Activated CD4-positive, alpha-beta T cell treated with anti-CD3 and anti-CD28 coated beads, Interleukin-2, amount 10 ng/mL, durations not matched to agents 24 days and 14 days (primary cell): Measurements from ENCODE around the gene MX1. TPM values are rescaled to one million over a fixed set of nuclear protein-coding genes. Genes with fewer than 3 reads are reported as not detected.
"Not testable (repeated sequence)": the region's sequence is repeated elsewhere in the genome, so short reads cannot be mapped to it uniquely, and the experiment has no call there.

ENCODE experiments used
- DNase-seq: peaks from one replicate; pipeline ENCODE4 v3.0.0; 2022
- H3K27ac Mint-ChIP-seq: one replicate; pipeline ENCODE4 v1.8.0; 2022; ENCODE audit warnings: mild to moderate bottlenecking, mixed read lengths
- H3K27me3 Mint-ChIP-seq: one replicate; pipeline ENCODE4 v1.8.0; 2022; ENCODE audit warnings: mixed read lengths
- H3K36me3 Mint-ChIP-seq: one replicate; pipeline ENCODE4 v1.8.0; 2022; ENCODE audit warnings: low read depth, mild to moderate bottlenecking, mixed read lengths
- H3K4me1 Mint-ChIP-seq: one replicate; pipeline ENCODE4 v1.8.0; 2021; ENCODE audit warnings: mixed read lengths
- H3K4me3 Mint-ChIP-seq: one replicate; pipeline ENCODE4 v1.8.0; 2022; ENCODE audit warnings: mild to moderate bottlenecking, moderate library complexity, mixed read lengths
- H3K9me3 Mint-ChIP-seq: one replicate; pipeline ENCODE4 v1.8.0; 2021; ENCODE audit warnings: mixed read lengths
- intact Hi-C: fragments of 100-400 bp; cut with micrococcal nuclease; formaldehyde crosslinking; loops from one replicate; pipeline ENCODE4 v1.15.1; 2023
- total RNA-seq: library from RNA; stranded (reverse); gene quantifications from 2 replicates; pipeline ENCODE4 v1.2.3, GENCODE V29; 2022

Gene MX1
- total RNA-seq, 1 donor from 2014 or later, result 88.8 TPM

DNA sequence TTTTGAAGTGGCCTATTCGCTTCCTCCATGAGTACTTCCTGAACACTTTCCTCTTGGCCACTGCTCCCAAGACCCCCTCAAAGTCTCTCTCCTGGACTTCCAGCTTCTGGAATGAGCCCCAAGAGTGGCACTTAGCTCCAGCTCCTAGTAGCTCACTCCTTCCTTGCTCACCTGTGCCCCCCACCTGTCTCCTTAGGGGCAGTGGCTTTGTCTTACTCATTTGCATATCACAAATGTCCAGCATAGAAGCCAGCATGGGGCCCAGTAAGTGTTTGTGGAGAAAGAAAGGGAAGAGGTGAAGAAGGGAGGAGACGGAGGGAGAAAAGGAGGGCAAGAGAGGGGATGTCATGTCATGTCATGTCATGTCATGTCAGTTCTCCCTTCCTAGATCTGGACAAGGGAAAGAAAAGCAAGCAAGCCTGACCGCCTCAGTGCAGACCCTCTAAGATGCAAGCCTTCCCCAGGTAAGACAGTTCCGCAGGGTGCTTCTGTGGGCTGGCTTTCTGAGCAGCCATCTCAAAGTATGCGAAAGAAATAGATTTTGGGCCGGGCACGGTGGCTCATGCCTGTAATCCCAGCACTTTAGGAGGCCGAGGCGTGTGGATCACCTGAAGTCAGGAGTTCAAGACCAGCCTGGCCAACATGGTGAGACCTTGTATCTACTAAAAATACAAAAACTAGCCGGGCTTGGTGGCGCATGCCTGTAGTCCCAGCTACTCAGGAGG lies 6.9 kb upstream of the MX1 start:
- H3K9me3 Mint-ChIP-seq, result peaks cover 6% of the 10 kb centered on the region
- peak overlapping the region; percentile 32 for H3K27ac Mint-ChIP-seq
- DNase-seq, result no peak
- H3K36me3 Mint-ChIP-seq, result peaks cover 2% of the 10 kb centered on the region
- H3K27me3 Mint-ChIP-seq, result peaks cover 10% of the 10 kb centered on the region
- H3K4me3 Mint-ChIP-seq, result peak overlapping the region; percentile 27
- intact Hi-C loops, result no loop called here
- H3K4me1 Mint-ChIP-seq, result peaks cover 41% of the 10 kb centered on the region

DNA sequence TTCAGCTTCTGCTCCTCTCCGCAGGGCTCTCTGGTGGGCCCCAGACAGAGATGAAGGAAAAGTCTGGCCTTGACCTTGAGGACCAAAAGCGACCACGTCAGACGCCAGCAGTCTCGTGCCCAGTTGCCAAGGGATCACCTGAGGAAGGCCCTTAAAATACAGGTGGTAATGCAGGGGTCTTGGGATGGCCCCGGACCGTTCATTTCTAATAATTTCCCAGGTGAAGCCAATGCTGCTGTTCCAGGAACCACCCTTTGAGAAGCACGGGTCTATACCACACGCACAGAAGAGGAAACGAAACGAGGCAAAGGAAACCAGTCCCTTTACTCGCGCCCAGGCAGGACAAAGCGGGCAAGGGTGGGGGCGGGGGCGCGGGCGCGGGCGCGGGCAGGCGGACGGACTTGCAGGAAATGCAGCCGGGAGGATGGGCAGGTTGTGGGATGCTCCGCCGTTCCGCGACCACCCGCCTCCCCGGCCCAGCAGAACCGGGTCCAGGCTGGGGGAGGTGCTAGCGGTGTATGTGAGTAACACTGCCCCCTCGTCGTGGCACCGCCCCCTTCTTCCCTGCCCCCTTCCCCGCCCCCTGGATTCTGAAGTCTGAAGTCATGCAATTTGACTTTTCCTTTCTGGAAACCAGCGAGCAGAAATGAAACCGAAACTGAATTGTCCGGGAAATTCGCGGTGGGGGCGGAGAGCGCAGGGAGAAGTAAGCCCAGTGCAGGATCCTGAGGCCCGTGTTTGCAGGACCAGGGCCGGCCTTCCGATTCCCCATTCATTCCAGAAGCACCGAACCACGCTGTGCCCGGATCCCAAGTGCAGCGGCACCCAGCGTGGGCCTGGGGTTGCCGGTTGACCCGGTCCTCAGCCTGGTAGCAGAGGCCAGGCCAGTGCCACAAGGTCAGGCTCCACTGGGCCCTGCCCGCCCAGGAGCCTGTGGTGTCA lies 5.8 kb upstream of the MX1 start:
- intact Hi-C loops, result loop anchor here (10.0 kb wide), 1 partner anchor 815 kb away; no protein-coding TSS in a partner anchor
- Mint-ChIP-seq H3K4me3 (peak overlapping the region; percentile 86), H3K4me1 (peaks cover 52% of the 10 kb centered on the region), H3K9me3 (peaks cover 5% of the 10 kb centered on the region), H3K36me3 (peaks cover 3% of the 10 kb centered on the region), H3K27me3 (peaks cover 2% of the 10 kb centered on the region), H3K27ac (peak overlapping the region; percentile 86)
- peak; percentile 89 for DNase-seq

DNA sequence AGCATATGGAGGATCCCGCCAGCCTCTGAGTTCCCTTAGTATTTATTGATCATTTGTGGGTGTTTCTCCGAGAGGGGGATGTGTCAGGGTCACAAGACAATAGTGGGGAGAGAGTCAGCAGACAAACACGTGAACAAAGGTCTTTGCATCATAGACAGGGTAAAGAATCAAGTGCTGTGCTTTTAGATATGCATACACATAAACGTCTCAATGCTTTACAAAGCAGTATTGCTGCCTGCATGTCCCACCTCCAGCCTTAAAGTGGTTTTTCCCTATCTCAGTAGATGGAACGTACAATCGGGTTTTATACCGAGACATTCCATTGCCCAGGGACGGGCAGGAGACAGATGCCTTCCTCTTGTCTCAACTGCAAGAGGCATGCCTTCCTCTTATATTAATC lies 5.0 kb upstream of the MX1 start:
- peak overlapping the region; percentile 86 for H3K27ac Mint-ChIP-seq
- not testable (repeated sequence) for H3K27me3 Mint-ChIP-seq, DNase-seq, H3K36me3 Mint-ChIP-seq, H3K9me3 Mint-ChIP-seq
- H3K4me1 Mint-ChIP-seq, result peaks cover 57% of the 10 kb centered on the region
- intact Hi-C loops, result loop anchor here (10.0 kb wide), 1 partner anchor 814 kb away; no protein-coding TSS in a partner anchor
- H3K4me3 Mint-ChIP-seq, result peak overlapping the region; percentile 86

DNA sequence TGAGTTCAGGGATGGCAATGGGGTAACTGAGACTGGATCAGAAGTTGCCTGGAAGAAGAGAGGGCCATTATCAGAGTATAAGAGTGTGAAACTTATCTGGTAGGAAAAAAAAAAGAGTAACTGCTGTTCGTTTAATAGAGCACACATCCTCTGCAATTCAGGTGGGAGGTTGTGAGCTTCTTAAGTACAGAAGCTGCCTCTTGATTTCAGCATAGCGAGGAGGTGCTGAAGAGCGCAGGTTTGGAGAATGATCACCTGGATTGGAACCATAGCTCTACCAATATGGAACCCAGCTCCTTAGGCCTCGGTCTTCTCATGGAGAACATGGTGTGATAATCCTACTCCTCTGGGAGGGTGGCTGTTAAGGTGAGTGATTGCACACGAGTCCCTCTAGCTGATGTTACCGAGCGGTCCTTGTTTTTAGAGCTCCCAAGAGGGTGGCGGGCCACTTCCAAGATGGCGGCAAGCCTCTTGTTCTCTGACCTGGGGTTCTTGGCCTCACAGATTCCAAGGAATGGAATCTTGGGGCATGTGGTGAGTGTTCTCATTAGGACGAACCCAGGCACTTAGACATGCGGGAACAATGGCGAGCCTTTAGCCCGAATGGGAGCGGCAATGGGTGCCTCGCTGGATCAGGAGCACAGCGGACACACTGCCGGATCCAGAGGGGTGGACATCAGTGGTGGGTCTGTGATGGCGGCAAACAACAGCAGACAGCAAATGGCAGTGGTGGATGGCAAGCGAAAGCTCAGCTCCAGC lies 3.3 kb upstream of the MX1 start:
- H3K27ac Mint-ChIP-seq, result peak overlapping the region; percentile 48
- no peaks in the 10 kb centered on the region for H3K27me3 Mint-ChIP-seq
- peak overlapping the region; percentile 20 for H3K4me3 Mint-ChIP-seq
- no peaks in the 10 kb centered on the region for H3K9me3 Mint-ChIP-seq
- no peak for DNase-seq
- intact Hi-C loops, result loop anchor here (10.0 kb wide), 1 partner anchor 812 kb away; no protein-coding TSS in a partner anchor
- H3K4me1 Mint-ChIP-seq, result peaks cover 65% of the 10 kb centered on the region
- H3K36me3 Mint-ChIP-seq, result peaks cover 13% of the 10 kb centered on the region

DNA sequence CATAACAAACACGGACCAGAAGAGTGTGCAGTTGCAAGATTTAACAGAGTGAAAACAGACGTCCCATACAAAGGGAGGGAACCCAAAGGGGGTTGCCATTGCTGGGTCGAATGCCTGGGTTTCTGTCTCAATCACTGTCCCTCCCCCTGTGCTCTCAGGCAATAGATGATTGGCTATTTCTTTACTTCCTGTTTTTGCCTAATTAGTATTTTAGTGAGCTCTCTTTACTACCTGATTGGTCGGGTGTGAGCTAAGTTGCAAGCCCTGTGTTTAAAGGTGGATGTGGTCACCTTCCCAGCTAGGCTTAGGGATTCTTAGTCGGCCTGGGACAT lies 2.8 kb upstream of the MX1 start:
- H3K36me3 Mint-ChIP-seq, result peaks cover 19% of the 10 kb centered on the region
- peak overlapping the region; percentile 98 for H3K27ac Mint-ChIP-seq
- H3K4me3 Mint-ChIP-seq, DNase-seq, H3K27me3 Mint-ChIP-seq, H3K9me3 Mint-ChIP-seq: not testable (repeated sequence)
- peaks cover 71% of the 10 kb centered on the region for H3K4me1 Mint-ChIP-seq
- intact Hi-C loops, result loop anchor here (10.0 kb wide), 1 partner anchor 812 kb away; no protein-coding TSS in a partner anchor

DNA sequence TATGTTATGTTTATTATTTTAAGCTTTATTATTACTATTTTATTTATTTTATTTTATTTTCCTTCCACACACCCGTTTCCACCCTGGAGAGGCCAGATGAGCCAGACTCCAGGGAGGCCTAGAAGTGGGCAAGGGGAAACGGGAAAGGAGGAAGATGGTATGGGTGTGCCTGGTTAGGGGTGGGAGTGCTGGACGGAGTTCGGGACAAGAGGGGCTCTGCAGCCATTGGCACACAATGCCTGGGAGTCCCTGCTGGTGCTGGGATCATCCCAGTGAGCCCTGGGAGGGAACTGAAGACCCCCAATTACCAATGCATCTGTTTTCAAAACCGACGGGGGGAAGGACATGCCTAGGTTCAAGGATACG lies 468 bp upstream of the MX1 start:
- Mint-ChIP-seq H3K9me3 (no peaks in the 10 kb centered on the region), H3K36me3 (peaks cover 36% of the 10 kb centered on the region), H3K27ac (peak overlapping the region; percentile 98), H3K4me3 (peak overlapping the region; percentile 97), H3K4me1 (peaks cover 80% of the 10 kb centered on the region), H3K27me3 (no peaks in the 10 kb centered on the region)
- no peak for DNase-seq
- intact Hi-C loops, result loop anchor here (5.0 to 10.0 kb wide), 2 partner anchors 577 to 809 kb away; no protein-coding TSS in a partner anchor

DNA sequence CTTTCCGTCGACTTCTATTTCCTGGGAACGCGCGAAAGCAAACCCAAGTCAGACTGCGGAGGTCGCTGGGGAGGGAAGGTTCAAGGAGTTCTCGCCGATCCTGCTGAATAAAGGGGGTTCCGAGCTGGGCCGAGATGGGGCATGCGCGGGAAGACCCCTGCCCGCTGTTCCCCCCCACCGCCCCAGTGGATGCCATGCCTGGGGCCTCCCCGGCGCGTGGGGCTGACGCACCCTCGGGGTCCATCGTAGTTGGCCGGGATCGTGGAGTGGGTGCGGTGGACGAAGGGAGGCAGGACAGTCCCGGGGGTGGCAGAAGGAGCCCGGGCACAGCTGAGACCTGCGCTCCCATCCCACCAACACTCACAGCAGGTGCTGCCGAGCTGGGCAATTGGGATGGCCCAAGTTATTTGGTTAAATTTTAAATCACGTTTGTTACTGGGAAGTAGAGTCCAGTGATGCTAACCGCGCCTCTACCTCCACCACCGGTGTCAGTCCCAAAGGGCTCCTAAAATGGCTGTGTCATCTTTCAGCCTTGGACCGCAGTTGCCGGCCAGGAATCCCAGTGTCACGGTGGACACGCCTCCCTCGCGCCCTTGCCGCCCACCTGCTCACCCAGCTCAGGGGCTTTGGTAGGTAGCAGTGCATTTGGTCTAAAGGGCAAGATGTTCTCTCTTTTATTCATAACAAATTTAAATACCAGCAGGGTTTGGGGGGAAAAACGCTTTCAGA lies 801 bp downstream of the MX1 start:
- no peaks in the 10 kb centered on the region for H3K9me3 Mint-ChIP-seq
- H3K4me3 Mint-ChIP-seq, result peak overlapping the region; percentile 97
- DNase-seq, result peak; percentile 69
- peaks cover 76% of the 10 kb centered on the region for H3K4me1 Mint-ChIP-seq
- intact Hi-C loops, result loop anchor here (2.0 to 10.0 kb wide), 3 partner anchors 64 to 808 kb away; partner anchors contain the start of gene MX2
- peak overlapping the region; percentile 98 for H3K27ac Mint-ChIP-seq
- H3K36me3 Mint-ChIP-seq, result peaks cover 46% of the 10 kb centered on the region
- H3K27me3 Mint-ChIP-seq, result no peaks in the 10 kb centered on the region

DNA sequence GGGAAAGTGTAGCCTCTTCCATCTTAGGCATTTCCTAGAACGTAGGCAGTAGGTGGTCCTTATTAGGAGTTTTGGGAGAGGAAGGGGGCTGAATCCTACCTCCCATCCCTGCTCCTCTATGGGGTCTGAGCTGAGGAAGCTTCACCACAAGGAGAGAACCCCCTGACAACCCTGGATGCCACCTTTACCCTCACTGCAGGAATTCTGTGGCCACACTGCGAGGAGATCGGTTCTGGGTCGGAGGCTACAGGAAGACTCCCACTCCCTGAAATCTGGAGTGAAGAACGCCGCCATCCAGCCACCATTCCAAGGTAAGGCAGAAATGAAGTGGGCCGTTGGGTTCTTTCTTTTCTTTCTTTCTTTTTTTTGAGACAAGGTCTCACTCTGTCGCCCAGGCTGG lies 1.5 kb downstream of the MX1 start:
- H3K27me3 Mint-ChIP-seq, result no peaks in the 10 kb centered on the region
- intact Hi-C loops, result loop anchor here (2.0 to 10.0 kb wide), 3 partner anchors 65 to 807 kb away; partner anchors contain the start of gene MX2
- H3K36me3 Mint-ChIP-seq, result peaks cover 54% of the 10 kb centered on the region
- H3K27ac Mint-ChIP-seq, result peak overlapping the region; percentile 98
- H3K9me3 Mint-ChIP-seq, result no peaks in the 10 kb centered on the region
- H3K4me1 Mint-ChIP-seq, result peaks cover 71% of the 10 kb centered on the region
- peak overlapping the region; percentile 97 for H3K4me3 Mint-ChIP-seq
- DNase-seq, result no peak

DNA sequence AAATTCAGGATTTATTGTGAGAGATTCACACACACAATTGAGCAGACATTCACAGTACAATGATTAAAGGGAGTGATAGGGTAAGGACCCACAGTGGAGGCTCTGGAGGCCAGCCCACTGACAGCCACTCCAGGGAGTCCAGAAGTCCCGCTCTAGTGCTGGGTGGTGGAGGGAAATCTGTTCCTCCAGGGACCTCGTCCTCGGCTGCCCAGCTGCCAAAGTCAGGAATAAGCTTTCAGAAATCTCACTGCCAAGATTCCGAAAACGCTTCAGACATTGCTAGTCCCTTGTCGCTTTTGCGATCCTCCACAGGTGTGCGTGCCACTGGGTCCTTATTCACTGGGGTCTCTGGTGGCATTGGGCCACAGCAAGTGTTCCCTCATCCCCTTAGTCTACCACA lies 2.3 kb downstream of the MX1 start:
- DNase-seq, result no peak
- Mint-ChIP-seq H3K36me3 (peaks cover 59% of the 10 kb centered on the region), H3K9me3 (no peaks in the 10 kb centered on the region), H3K4me1 (peaks cover 71% of the 10 kb centered on the region), H3K27ac (peak overlapping the region; percentile 98), H3K27me3 (no peaks in the 10 kb centered on the region), H3K4me3 (peak overlapping the region; percentile 97)
- intact Hi-C loops, result loop anchor here (5.0 to 10.0 kb wide), 2 partner anchors 574 to 806 kb away; no protein-coding TSS in a partner anchor

DNA sequence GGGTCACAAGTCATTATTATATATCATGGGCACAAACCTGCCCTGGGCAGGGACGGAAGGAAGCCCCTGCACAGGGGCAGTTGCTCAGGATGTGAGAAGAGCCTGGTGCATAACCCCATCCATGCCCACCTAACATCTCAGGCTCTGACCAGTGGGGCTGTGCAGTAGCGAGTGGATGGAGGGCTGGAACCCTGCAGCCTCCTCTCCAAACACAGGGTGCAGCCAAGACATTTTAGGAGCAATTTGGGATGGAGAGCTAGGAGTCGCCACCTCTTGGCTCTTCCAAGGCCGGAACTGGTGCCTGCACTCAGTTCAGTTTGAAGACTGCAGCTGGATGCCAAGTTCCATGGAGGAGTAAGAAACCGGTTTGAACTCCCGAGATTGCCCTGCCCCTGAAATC lies 2.8 kb downstream of the MX1 start:
- intact Hi-C loops, result loop anchor here (5.0 to 10.0 kb wide), 2 partner anchors 573 to 806 kb away; no protein-coding TSS in a partner anchor
- peaks cover 64% of the 10 kb centered on the region for H3K36me3 Mint-ChIP-seq
- H3K27ac Mint-ChIP-seq, result peak overlapping the region; percentile 98
- no peak for DNase-seq
- H3K4me1 Mint-ChIP-seq, result peaks cover 68% of the 10 kb centered on the region
- peak overlapping the region; percentile 97 for H3K4me3 Mint-ChIP-seq
- no peaks in the 10 kb centered on the region for H3K27me3 Mint-ChIP-seq
- H3K9me3 Mint-ChIP-seq, result no peaks in the 10 kb centered on the region

DNA sequence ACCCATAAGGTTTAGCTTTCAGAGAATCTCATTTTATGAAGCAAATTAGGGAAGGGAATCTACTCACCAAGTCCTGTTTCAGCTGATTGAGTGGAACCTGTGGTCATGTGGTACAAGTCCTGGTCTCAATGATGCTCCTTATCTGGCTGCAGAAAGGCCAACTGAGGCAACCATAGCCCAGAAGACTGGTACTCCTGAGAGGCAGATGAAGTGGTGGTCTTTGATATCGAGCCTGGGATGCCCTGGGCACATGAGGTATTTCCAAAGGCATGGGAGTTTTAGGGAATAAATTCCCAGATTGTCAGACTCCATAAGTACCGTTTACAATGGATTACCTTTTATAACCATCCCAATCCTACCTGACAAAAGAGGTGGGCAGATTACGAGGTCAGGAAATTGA lies 3.3 kb downstream of the MX1 start:
- Mint-ChIP-seq H3K4me3 (peak overlapping the region; percentile 97), H3K9me3 (peaks cover under 1% of the 10 kb centered on the region), H3K27me3 (no peaks in the 10 kb centered on the region), H3K4me1 (peaks cover 65% of the 10 kb centered on the region), H3K36me3 (peaks cover 69% of the 10 kb centered on the region), H3K27ac (no peak overlapping the region)
- intact Hi-C loops, result loop anchor here (5.0 to 10.0 kb wide), 2 partner anchors 573 to 805 kb away; no protein-coding TSS in a partner anchor
- DNase-seq, result no peak

DNA sequence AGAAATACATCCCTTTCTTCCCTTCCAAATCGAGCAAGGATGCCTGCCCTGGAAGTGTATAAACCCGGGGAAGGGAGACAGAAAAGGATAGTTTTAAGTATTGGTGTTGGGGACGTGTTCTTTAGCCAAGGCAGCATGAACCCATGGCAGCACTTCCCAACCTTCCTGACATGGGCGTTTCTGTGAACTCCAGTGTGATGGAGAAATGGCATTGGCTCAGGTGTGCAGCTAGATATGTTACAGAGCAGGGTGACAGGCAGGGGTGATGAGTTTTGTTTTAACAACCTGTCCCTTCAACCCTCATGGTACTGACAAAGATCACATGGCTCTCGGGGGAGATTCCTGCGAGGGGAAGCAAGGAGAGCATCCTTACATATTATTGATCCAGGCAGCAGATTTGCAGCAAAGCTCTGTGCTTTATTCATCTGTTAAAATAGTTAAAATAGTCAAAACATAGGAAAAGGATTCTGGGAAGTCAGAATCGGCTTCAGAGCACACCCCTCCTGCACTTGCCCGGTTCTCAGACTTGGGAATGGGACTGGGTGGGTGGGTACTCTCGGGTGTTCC lies 4.0 kb downstream of the MX1 start:
- H3K9me3 Mint-ChIP-seq, result peaks cover 4% of the 10 kb centered on the region
- H3K4me3 Mint-ChIP-seq, result peak overlapping the region; percentile 62
- DNase-seq, result no peak
- no peaks in the 10 kb centered on the region for H3K27me3 Mint-ChIP-seq
- peaks cover 63% of the 10 kb centered on the region for H3K4me1 Mint-ChIP-seq
- intact Hi-C loops, result loop anchor here (5.0 to 10.0 kb wide), 2 partner anchors 572 to 805 kb away; no protein-coding TSS in a partner anchor
- peaks cover 76% of the 10 kb centered on the region for H3K36me3 Mint-ChIP-seq
- H3K27ac Mint-ChIP-seq, result peak overlapping the region; percentile 31
